Measurements from ENCODE around the gene TNFRSF25. TPM values are rescaled to one million over a fixed set of nuclear protein-coding genes. Genes with fewer than 3 reads are reported as not detected.
A peak's percentile ranks its signal among the peaks of the same experiment; 100 is the strongest.
"Not testable (repeated sequence)": the region's sequence is repeated elsewhere in the genome, so short reads cannot be mapped to it uniquely, and the experiment has no call there.

TNFRSF25 gene
- total RNA-seq, 1 donor from 2014 or later: 5.2 TPM

DNA sequence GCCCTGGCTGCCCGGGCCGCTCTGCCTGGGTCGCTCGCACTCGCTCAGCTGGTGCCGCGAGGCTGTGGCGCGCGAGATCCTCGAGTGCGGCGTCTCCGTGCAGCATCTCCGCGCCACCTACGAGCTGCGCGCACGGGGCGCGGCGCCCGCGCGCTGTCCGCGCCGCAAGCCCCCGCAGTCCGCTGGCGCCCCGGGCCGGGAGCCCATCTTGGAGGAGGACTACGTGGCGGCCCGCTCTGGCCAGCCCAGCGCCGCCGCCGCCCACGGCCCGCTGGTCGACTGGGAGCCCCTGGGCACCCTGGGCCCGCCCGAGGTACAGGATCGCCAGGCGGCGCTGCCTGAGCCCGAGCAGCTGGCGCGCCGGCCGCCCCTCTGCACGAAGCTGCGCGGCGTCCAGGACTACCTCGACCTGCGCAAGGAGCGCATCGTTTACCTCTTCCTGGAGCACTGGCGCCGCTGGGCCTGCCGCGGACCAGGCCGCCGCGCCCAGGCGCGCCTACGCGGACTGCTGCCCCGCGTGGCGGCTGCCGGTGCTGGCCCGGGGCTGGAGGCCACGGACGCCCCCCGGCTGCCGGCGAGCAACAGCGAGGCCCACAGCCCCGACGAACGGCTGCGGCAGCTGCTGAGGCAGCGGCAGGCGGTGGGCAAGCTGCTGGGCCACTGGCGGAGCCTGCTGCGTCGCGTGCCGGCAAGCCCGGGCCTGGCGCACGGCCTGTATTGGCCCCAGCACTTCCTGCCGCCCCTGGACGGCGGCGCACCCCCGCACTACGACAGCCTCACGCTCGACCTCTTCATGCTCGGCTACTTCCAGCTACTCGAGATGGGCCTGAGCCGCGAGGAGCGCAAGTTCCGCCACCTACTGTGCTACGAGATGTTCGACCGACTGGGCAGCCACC is 10.9 kb downstream of the TNFRSF25 start:
- peak; percentile 14 to 35 for DNase-seq (ENCODE audit: low read depth in 2 of 2)

DNA sequence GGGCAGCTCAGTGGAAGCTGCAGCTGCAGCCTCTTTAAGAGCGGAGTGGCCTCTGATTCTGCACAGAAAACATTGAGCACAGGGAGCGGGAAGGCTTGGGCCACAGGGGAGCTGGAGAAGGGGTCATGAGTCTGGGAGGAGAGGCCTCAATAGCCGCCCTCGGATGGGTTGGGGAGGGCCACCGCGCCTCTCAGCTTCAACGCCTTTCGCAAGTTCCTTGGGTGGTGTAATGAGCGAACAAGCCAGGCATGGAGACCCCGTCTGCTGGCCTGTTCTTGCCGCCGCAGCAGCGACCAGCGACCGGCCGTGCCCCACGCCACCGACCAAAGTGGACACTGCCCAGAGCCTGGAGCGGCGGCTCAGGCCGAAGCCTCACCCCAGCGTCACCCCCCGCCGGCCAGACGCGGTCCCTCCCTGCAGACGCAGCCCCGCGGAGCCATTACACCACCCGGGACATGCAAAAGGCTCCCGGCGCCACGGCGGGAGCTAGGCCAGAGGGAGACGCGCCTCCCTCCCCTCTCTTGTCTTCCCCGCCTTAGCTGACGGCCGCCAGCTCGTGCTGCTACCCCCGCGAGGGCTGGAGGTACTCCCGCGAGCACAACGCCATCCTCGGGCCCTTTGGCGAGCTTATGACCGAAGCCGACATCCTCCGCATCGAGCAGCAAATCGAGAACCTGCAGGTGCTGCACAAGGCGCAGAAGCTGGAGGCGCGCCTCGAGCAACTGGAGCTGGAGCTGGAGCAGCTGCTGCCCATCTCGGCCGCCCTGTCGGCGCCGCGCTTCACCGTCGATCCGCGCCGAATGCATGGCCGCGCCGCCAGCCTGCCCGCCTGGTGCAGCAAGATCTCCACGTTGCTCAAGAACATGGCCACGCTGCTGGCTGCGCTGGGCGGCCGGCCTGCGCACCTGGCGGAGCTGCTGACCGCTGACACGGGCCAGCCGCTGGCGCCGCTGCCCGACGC is 11.8 kb downstream of the TNFRSF25 start:
- DNase-seq (ENCODE audit: low read depth in 2 of 2): peak in 1 of 2 donors; percentile 16

DNA sequence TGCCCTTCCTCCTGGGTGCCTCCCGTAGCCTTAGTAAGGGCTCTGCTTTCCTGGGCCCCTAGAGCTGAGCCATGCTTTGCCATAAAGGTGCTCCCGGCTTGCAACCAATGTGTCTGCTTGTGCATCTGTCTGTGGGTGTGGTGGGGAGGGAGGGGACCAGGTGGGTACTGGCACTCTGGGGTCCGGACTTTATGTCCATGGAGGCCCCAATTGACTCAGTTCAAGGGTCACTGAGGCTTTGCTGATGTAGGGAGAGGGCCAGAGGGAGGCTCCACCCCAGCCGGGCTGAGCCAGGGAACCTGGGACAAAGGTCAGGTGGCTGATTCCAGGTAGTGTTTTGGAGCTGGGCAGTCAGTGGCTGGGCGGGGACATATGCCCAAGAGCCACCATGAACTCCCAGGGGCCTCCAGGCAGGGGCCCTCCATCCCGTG is 15.0 kb downstream of the TNFRSF25 start:
- no peak for DNase-seq (ENCODE audit: low read depth in 2 of 2)

DNA sequence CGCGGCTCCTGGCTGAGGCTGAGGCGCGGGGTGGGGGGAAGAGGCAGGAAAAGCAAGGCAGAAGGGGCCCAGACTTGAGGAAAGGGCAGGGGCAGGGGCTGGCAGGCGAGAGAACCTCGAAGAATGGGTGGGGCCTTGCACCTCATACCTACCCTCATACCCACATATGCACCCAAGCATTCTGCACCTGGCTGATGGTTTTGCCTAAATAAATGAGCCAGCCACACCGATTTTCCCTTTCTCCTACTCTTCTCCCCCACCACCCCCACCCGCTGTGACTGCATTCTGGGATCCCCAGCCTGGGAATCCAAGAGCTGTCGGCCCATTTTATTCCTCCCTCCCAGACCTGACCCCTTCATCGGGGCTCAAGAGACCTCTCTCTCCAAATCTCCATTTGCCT is 15.5 kb downstream of the TNFRSF25 start:
- DNase-seq (ENCODE audit: low read depth in 2 of 2): not testable (repeated sequence)

DNA sequence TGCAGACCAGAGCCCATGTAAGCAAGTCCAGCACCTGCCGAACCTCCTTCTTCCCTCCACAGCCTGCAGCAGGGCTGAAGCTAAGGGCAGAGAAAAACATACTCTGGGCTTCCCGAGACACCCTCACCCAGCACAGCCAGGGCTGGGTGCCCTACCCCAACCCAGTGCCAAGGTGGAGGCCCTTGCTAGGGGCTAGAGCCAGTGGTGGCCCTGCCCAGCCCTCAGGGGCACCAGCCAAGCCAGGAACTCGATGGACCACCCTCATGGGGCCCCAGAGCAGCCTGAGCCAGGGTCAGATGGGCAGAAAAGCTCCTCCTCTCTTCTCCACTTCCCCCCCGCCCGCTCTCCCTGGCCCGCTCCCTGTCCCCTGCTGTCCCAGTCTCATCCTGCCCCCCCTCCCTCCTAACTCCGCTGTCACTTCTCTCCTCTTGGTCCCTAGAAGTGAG is 15.9 kb downstream of the TNFRSF25 start:
- no peak for DNase-seq (ENCODE audit: low read depth in 2 of 2)

DNA sequence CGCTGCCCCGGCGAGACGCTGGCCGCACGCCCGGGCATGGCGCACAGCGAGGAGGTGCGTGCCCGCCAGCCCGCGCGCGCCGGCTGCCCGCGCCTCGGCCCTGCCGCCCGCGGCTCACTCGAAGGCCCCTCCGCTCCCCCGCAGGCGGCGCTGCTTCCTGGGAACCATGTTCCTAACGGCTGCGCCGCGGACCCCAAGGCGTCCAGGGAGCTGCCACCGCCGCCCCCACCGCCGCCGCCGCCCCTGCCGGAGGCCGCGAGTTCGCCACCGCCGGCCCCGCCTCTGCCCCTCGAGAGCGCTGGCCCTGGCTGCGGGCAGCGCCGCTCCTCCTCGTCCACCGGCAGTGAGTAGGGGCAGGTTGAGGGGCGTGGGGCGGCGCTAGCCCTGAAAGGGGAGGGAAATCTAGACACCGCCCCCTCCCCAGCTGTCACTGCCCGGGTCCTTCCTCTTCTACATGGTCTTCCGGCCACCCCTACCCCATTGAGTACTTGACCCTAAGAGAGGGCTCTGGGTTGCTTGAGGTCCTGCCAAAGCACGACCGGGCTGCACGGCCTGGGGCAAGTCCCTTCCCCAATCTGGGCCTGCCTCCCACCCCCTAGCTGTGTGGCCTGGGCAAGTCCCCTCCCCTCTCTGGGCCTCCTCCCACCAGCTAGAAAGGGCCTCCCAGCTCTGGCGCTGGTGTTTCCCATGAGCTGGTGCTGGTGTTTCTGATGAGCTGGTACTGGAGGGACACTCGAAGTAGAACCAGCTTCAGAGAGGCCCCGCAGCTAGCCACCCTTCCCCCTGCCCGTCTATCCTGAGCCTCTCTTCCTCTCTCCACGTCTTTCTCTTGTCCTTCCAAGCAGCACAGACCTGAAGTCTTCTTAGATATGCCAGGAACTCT is 17.0 kb downstream of the TNFRSF25 start:
- DNase-seq (ENCODE audit: low read depth in 2 of 2): no peak

DNA sequence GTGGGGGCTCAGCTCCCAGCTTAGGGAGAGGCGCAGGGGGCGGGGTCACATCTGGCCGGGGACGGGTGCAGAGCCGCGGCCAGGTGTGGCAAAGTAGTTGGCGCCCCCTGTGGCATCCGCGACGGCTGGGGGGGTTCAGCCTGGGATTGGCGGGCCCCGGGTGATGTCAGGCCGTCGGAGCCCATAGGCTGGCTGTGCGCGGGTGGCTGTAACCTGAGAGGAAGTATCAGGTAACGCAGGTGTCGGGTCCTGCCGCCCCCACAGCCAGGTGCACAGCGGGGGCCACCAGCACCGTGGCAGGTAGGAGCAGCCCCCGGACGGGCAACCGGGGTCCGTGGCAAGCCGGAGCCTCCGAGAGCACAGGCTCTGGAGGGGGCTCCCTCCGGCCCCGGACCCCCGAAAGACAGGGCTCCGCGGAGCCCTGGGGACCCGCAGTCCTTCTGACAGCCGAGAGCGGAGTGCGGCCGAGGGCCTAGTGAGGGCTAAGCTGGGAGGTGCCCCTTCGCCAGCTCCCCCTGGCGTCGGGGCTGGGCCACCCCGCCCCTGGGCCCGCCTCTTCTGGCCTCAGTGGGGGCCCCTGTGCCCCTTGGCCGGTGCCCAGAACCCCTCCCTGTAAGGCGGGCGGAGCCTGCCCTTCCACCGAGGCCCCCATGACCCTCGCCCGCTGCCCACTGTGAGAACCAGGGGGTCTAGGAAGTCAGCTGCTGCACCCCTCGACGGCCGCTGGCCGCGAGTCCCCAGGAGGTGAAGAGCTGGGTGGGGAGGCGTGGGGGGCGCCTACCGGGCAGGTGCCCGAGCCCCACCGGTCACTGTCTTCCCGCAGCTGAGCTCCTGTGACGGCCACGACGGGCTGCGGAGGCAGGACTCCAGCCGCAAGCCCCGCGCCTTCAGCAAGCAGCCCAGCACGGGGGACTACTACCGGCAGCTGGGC is 17.9 kb downstream of the TNFRSF25 start:
- DNase-seq (ENCODE audit: low read depth in 2 of 2): peak in 1 of 2 donors; percentile 28

DNA sequence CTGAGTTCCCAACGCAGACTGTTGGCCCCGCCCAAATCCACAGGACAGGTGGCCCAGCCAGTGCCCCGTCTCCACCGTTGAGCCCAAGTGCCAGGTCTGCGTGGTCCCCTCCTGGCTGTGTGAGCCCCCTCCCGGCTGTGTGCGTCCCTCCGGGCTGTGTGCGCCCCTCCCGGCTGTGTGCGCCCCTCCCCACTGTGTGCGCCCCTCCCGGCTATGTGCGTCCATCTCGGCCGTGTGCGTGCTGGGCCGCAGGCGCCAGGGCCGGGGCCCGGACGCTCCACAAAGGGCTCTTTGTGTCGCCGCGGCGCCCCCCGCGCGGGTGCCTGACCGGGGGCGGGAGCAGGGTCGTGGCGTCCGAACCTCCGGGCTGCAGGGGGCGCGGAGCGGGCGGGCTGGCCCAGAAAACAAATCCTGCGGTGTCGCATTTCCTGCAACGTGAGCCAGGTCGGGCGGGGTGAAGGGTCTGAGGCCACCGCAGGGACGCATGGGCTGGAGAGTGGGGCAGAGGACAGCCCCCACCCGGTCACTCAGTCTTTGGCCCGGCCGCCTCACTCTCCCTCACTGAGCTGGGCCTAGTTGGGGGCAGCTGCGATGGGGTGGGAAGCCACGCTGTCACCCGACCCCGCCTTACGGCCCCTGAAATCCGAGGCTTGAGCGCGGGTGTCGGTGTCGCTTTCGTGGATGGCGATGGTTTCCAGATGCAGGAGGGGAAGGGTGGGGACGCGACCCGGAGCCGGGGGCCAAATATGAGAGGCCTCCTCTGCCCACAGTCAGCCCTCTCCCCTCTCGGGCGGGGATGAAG is 18.8 kb downstream of the TNFRSF25 start:
- no peak for DNase-seq (ENCODE audit: low read depth in 2 of 2)

DNA sequence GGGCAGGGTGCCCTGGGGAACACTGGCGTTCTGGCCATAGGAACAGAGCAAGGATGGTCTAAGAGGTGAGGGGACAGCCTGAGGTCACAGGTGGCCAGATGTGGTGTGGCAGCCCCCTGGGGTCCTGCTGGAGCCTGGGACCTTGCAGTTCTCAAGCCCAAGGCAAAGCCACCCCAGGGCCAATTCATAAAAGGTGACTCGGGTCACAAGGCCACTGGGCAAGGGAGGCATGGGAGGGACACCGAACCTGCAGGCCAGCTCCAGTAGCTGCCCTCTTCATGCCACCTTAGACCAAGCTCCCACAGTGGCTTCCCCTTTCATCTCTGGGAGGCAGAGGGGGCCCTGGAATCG is 19.3 kb downstream of the TNFRSF25 start:
- no peak for DNase-seq (ENCODE audit: low read depth in 2 of 2)

DNA sequence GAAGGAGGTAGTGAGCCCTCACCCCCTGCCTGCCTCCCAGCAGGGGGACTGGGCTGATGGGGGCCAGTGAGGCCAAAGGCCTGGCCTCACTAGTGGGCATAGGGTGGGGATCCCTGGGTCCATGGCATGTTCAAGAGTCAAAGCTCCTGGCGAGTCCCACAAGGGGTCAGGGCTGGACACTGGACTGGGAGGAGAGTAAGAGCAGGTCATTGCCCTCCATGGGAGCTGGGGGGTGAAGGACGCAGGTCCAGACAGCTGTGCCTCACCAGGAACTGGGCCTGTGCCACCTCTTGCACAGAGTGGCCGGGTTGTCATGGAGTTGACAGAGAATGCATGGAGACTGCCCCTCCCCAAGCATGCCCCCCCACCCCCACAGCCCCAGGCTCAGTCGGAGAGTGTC is 20.0 kb downstream of the TNFRSF25 start:
- not testable (repeated sequence) for DNase-seq (ENCODE audit: low read depth in 2 of 2)

DNA sequence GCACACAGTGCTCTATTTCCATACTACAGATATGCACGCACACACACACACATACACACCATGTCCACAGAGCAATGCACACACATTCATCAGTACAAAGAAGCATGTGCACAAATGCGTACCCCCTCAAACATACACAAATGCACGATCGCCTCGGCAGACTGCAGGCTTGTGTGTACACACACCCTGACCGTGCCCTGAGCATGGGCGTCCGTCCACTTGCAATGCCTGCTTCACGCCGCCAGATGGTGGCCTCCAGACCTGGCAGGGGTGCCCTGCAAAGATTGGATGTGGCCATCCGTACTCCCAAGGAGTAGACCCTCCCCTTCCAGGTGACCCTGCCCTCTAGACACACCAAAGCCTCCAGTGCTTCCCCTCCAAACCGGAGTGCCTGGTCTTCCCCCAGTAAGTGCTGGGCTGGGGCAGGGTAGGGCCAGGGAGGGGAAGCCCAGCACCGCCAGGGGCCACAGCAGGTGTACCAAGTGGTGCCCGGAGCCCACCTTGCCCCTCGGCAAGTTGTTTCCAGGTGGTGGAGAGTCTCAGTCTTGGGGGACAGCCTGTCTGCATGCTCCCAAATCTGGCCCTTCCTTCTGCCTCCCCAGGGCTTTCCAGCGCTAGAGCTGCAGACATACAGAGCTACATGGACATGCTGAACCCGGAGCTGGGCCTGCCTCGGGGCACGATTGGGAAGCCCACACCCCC is 20.8 kb downstream of the TNFRSF25 start:
- peak; percentile 36 to 66 for DNase-seq (ENCODE audit: low read depth in 2 of 2)

DNA sequence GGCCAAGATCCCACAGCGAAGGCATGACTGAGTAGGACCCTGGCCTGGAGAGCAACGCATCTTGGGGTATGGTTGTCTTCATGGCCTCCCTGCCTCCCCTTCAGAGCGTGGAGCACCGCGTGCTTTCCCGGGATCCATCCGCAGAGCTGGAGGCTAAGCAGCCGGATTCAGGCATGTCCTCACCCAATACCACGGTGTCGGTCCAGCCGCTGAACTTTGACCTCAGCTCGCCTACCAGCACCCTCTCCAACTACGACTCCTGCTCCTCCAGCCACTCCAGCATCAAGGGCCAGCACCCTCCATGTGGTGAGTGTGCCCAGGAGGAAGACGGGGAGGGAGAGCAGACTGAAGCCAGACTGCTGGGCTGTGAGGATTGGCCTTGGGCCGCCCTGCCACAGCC is 21.6 kb downstream of the TNFRSF25 start:
- no peak for DNase-seq (ENCODE audit: low read depth in 2 of 2)

DNA sequence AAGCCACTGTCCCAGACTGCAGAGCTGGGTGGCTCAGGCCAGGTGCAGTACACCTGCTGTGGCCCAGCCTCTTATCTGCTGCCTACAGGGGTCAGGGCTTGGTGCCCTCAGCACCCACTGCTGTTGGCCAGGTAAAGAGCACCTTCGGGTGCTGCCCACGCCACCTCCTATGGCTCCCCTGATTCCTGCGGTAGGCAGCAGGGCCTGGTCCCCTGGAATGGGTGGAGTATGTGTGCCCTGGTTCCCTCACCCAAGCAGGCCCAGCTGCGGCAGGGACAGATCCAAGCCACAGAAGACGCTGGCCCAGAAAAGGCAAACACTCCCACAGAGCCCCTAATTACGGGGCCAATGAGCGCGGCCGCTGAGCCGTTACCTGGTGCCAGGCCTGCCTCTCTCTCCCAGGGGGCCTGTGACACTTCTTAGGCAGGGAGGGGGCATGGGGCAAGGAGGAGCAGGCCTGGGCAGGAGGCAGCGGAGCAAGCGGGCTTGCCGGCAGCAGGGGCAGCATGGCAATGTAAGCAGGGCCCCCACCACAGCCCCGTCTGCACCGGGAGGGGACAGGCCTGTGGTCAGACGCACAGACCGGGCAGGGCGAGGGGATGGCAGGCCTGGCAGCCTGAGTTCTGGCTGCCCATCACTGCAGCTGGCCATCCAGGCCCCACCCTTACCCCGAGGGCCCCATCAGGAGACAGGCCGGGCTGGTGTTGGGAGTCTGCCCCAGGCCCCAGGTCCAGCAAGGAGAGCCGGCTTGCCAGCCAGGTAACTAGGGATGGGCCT is 22.4 kb downstream of the TNFRSF25 start:
- no peak for DNase-seq (ENCODE audit: low read depth in 2 of 2)

DNA sequence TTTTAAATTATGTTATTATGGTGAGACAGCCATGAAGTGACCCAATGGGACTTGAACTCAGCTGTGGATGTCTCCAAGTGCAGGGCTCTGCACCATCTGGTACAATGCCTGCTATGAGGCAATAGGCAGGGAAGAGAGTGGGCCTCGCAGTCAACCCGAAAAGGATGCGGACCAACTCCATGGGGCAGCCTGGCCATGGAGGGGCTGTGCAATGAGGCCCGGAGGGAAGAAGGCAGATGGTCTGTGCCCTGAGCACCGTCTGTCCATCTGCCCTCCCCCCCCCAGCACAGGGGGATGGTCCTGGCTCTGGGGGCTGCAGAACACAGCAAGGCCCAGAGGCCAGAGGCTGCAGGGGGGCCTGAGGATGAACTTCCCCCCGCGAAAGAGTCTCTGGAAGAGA is 24.4 kb downstream of the TNFRSF25 start:
- no peak for DNase-seq (ENCODE audit: low read depth in 2 of 2)

DNA sequence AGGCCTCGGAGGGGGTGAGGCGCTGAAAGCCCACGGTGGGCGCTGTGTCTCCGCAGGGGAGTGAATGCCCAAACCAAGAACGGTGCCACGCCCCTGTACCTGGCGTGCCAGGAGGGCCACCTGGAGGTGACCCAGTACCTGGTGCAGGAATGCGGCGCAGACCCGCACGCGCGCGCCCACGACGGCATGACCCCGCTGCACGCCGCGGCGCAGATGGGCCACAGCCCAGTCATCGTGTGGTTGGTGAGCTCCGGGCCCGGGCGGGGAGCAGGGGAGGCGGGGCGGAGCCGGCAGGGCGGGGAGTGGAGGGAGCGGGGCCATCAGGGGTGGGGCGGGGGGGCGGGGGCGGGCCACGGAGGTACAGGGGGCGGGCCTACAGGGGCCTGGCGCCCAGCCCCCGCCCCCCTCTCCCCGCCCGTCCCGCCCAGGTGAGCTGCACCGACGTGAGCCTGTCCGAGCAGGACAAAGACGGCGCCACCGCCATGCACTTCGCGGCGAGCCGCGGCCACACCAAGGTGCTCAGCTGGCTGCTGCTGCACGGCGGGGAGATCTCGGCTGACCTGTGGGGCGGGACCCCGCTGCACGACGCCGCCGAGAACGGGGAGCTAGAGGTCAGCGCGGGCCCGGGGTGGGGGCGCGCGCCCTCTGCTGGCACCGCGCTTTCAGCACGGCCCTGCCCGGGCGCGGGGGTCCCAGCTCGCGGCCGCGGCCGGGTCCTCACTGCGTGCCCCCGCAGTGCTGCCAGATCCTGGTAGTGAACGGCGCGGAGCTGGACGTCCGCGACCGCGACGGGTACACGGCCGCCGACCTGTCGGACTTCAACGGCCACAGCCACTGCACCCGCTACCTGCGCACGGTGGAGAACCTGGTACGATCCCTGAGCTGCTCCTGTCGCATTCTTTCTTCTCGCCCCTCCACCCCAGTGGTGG is 25.5 kb downstream of the TNFRSF25 start:
- DNase-seq (ENCODE audit: low read depth in 2 of 2): peak; percentile 39 to 57

DNA sequence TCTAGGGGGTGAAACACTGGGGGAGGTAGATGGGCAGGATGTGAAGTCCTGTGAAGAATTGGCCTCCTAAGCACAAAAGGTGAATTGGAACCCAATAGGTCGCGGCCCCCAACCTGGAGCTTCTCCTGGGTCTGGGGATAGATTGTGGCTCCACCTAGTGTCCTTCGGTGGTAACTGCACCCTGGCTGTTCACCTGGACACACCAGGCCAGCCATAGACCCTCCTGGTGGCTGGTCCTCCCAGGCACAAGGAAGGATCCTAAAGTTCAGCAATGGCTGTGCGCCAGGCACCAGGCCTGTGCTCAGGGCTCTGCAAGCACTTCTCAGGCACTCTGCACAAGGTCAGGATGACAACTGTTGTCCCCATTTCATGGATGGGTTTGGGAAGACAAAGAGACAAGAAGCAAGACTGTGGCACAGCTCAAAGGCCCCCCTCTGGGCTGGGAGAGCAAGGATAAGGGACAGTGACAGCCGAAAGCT is 27.9 kb downstream of the TNFRSF25 start:
- peak; percentile 59 to 75 for DNase-seq (ENCODE audit: low read depth in 2 of 2)

All from lung microvascular endothelial cell (primary cell).